ENCODE measurements around the gene PRPF6.

DNA sequence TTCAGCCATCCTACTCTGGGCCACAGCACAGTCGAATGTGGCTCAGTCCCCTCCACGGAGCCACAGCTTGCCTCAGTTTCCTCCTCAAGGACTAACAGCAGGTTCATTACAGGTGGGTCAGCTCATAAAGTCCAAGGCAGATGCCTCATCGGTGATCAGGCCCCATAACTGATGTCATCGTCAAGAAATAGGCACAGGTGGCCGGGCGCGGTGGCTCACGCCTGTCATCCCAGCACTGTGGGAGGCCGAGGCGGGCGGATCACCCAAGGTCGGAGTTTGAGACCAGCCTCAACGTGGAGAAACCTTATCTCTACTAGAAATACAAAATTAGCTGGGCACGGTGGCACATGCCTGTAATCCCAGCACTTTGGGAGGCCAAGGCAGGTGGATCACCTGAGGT lies 28.2 kb upstream of the PRPF6 start:
- TF ChIP-seq CTCF (conservative IDR thresholded peaks at IDR 0.05 in 1 of 2, IDR thresholded peaks at IDR 0.05 in 1 of 2; ENCODE audit: extremely low read depth in 1 of 2, insufficient read depth in 1 of 2, low read depth in 1 of 2, low read length in 2 of 2): no peak
- TF ChIP-seq EZH2 (IDR thresholded peaks at IDR 0.05; ENCODE audit: borderline replicate concordance, low read length): no peak

Measured in mammary epithelial cell (primary cell).